Coronary artery (tissue), 2 donors: ENCODE data around the gene IGF1R.

Experiments used
- DNase-seq: peaks from one replicate; pipeline ENCODE4 v3.0.0-alpha.2; 2017; ENCODE audit warnings: low spot score
- H3K27ac ChIP-seq, 2 donors: fragments of 200-600 bp; sonication (generic); one replicate each; pipeline ENCODE4 v1.5.1; 2016 to 2019
- H3K4me3 ChIP-seq: fragments of 200-600 bp; sonication (generic); 2 replicates; pipeline ENCODE4 v1.5.1; 2016; ENCODE audit warnings: mild to moderate bottlenecking, moderate library complexity
- TF ChIP-seq, protein P1 (sequence below): fragments of 200-600 bp; sonication (generic); IDR thresholded peaks from one replicate; pipeline ENCODE4 v1.5.1; 2019; ENCODE audit warnings: antibody characterized with exemption

Gene IGF1R

DNA sequence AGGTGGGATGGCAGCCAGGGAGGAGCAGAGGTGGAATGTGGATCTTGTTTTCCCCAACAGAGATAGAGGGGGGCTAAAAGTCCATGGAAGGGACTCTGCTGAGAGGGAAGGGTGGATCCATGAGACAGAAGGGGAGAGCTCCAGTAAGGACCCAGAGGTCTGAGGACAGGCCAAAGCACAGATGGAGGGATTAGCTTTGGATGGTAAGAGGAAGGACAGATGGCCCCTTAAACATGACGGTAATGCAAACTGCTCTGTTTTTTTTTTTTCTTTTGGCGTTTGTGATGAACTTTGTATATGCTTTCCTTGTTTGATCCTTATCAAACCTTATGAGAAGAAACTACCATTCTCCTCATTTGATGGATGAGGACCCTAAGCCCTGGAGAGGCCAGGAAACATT, 96.2 kb downstream of the IGF1R start:
- H3K27ac ChIP-seq, result no peak overlapping the region
- no peak overlapping the region for H3K4me3 ChIP-seq
- no peak for DNase-seq
- TF ChIP-seq, protein P1, sequence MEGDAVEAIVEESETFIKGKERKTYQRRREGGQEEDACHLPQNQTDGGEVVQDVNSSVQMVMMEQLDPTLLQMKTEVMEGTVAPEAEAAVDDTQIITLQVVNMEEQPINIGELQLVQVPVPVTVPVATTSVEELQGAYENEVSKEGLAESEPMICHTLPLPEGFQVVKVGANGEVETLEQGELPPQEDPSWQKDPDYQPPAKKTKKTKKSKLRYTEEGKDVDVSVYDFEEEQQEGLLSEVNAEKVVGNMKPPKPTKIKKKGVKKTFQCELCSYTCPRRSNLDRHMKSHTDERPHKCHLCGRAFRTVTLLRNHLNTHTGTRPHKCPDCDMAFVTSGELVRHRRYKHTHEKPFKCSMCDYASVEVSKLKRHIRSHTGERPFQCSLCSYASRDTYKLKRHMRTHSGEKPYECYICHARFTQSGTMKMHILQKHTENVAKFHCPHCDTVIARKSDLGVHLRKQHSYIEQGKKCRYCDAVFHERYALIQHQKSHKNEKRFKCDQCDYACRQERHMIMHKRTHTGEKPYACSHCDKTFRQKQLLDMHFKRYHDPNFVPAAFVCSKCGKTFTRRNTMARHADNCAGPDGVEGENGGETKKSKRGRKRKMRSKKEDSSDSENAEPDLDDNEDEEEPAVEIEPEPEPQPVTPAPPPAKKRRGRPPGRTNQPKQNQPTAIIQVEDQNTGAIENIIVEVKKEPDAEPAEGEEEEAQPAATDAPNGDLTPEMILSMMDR, result no peak

DNA sequence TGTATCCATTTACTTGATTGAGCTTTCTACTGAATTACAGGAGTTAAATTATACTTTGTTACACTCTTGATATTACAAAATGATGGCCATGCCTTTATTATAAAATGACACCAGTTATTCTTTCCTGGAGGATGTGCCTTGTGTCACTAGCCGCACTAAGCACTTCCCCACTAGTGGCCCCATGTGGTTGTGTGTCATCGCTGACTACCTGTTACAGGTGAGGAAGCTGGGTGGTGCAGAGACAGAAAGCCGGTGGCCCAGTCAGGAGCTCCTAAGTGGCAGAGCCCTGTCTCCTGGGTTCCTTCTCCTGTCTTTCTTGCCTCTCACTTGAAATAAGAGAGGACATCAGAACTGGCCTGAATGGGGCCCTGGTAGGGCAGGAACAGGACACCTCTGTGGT, 96.8 kb downstream of the IGF1R start:
- no peak overlapping the region for H3K27ac ChIP-seq
- no peak for DNase-seq
- H3K4me3 ChIP-seq, result no peak overlapping the region
- TF ChIP-seq, protein P1, result no peak

DNA sequence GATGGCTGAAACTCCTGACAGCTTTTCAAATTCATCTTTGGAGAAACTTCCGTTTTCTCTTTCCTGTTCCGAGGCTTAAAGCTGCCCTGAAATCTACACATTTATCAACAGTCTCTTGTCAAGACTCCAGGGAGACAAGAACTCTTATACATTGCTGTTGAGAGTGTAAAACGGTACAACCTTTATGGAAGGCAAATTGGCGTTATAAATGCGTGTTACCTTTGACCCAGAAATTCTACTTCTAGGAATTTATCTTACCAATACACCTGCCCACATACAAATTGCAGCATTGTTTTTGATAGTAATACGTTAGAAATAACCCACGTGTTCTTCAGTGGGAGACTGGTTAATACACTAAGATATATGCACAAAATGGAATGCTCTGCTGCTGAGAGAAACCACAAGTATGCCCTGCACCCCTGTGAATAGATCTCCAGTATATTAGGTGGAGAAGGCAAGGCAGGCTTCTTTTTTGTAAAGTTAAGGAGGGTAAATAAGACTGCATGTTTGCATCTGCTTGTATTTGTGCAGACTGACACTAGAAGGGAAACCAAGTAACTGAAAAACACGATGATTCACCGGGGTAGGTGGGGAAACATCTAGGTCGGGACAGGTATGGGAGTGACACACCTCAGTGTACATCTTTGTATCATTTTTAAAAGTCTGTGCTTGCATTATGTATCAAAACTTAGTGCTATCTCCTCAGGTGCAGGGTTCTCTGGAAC, 97.5 kb downstream of the IGF1R start:
- DNase-seq, result no peak
- no peak overlapping the region for H3K27ac ChIP-seq
- no peak overlapping the region for H3K4me3 ChIP-seq
- TF ChIP-seq, protein P1, result no peak

DNA sequence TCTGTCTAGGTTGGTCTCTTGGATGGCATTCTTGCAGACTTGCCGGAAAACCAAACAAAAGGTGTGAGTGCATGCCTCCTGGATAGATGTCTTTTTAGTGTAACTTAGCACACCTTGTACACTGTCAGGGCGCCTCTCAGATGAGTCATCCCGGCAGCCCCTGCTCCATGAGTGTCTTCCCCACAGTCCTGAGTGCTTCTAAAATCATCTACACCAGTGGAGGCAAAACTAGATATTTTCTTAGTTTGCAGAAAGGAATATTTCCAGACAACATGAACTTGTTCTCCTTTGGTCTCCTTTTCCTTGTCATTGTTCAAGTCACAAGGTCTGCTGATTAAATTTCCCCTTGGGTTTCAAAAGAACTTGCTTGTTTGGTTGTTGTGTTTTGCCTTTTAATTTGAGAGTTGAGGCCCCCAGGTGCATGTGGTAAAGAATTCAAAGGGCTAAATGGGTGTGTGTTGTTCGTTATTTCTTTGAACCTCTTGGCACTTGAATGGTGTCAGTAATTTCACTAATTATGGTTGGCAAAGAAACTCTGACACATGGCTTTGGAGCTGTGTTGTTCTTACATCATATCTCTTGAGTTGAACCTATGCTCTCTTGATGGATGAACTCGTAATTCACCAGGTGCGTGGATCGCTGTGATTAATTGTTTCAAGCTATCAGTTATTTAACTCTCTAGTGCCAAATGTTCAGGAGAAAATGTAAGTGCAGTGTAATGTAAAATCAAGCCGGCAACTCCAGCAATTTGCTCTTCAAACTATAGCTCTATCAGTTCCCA, 98.2 kb downstream of the IGF1R start:
- Histone ChIP-seq H3K4me3 (no peak overlapping the region), H3K27ac (no peak overlapping the region)
- DNase-seq, result no peak
- TF ChIP-seq, protein P1, result no peak

DNA sequence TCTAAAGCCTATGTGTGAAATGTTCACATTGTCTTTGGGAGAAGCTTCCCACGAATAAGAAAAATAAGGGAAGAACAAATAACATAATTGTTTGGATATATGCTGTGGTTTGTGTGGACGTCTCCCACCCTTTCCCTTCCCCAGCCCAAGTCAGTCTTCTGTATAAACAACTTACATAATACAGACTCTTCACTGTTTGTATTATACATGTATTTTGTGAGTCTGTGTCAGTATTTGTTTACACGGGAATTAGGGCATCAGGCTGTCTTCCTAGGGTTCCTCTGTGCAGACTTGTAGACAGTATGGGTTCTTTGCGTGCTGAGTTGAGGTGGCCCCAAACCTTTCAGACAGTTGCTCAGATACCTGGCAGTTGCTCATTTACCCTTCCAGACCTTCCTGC, 103.4 kb downstream of the IGF1R start:
- Histone ChIP-seq H3K27ac (no peak overlapping the region), H3K4me3 (no peak overlapping the region)
- DNase-seq, result no peak
- TF ChIP-seq, protein P1, result no peak

DNA sequence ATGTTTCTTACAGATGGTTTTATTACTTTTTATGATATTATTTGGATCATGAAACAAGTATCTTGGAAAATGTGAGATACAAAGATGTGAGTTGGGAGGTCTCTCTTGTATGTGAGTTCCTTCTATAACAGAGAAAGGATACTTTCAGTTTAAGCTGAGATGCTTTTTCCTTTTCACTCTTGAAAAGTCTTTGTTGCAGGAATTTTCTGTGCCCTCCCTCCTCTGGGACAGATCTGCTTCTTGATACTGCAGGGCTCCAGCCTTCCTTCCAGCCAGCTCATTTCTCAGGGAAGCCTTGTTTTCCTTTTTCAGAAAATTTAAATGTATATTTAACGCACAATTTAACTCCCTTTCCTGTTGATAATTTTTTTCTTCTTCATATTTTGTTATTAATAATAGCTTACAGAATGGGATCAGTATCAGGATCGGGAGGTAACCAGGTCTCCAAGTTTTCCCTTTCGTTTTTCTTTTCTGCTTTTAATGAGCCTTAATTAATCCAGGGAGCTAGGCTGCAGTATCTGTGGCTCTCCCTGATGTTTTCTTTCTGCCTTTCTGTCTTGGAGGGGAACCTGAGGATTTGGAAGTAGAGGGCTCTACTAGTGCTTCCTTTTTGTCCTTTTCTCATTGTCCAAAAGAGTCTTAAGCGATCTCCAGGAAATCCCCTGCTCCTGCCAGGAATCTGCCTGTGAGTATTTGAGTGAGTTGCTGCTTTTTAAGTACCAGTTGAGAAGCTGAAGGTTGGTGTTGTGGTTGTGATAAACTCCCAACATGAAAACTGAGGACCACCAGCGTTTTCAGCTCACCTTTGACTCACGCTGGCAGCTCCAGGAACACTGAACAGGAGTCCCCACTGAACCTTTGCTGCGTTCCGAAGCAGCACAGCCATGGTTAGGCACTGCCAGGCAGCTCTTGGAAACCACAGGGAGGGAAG, 105.7 kb downstream of the IGF1R start:
- DNase-seq, result no peak
- TF ChIP-seq, protein P1, result no peak
- Histone ChIP-seq H3K4me3 (peak overlapping the region; percentile 56), H3K27ac (peak overlapping the region in 1 of 2 donors; percentile 11)
